Endothelial cell (in vitro differentiated cells): ENCODE measurements around the gene RAB19. TPM values are rescaled to one million over a fixed set of nuclear protein-coding genes. Genes with fewer than 3 reads are reported as not detected.

ENCODE experiments used
- DNase-seq: peaks from one replicate; pipeline ENCODE4 v3.0.0; 2021; ENCODE audit warnings: low spot score
- H3K27ac Mint-ChIP-seq: one replicate; pipeline ENCODE4 v1.8.0; 2021; ENCODE audit warnings: mixed read lengths, inconsistent platforms; ENCODE audit not compliant: unreplicated experiment
- H3K27me3 Mint-ChIP-seq: one replicate; pipeline ENCODE4 v1.8.0; 2021; ENCODE audit warnings: mild to moderate bottlenecking, moderate library complexity, mixed read lengths, inconsistent platforms; ENCODE audit not compliant: unreplicated experiment
- H3K36me3 Mint-ChIP-seq: one replicate; pipeline ENCODE4 v1.8.0; 2021; ENCODE audit warnings: mild to moderate bottlenecking, low read depth, mixed read lengths, inconsistent platforms; ENCODE audit not compliant: unreplicated experiment
- H3K4me1 Mint-ChIP-seq: one replicate; pipeline ENCODE4 v1.8.0; 2021; ENCODE audit warnings: mild to moderate bottlenecking, mixed read lengths, inconsistent platforms; ENCODE audit not compliant: unreplicated experiment
- H3K4me3 Mint-ChIP-seq: one replicate; pipeline ENCODE4 v1.8.0; 2021; ENCODE audit warnings: mild to moderate bottlenecking, mixed read lengths, inconsistent platforms; ENCODE audit not compliant: unreplicated experiment
- H3K9me3 Mint-ChIP-seq: one replicate; pipeline ENCODE4 v1.8.0; 2021; ENCODE audit warnings: mixed read lengths, inconsistent platforms; ENCODE audit not compliant: unreplicated experiment
- total RNA-seq: library from RNA; stranded (reverse); fragmentation: NEBNext Ultra II Directional; extraction: Animal tissue kit (Norgen Biotek cat#: 25700); gene quantifications from one replicate; pipeline ENCODE4 v1.2.1, GENCODE V29; 2021; ENCODE audit not compliant: unreplicated experiment
- TF ChIP-seq, protein P1 (sequence below): fragments of 200-600 bp; sonication (generic); IDR thresholded peaks from one replicate; pipeline ENCODE4 v1.5.0; 2021; ENCODE audit warnings: antibody characterized with exemption; ENCODE audit not compliant: unreplicated experiment

The RAB19 gene
- total RNA-seq, 1 donor from 2014 or later: 5.1 TPM

GRCh38 chr7:140456551-140457051 is 52.7 kb downstream of the RAB19 start:
- Mint-ChIP-seq H3K27ac (no peak overlapping the region), H3K9me3 (no peaks in the 10 kb centered on the region), H3K36me3 (peaks cover 28% of the 10 kb centered on the region), H3K4me3 (no peak overlapping the region), H3K27me3 (no peaks in the 10 kb centered on the region), H3K4me1 (peaks cover 11% of the 10 kb centered on the region)
- TF ChIP-seq, protein P1, sequence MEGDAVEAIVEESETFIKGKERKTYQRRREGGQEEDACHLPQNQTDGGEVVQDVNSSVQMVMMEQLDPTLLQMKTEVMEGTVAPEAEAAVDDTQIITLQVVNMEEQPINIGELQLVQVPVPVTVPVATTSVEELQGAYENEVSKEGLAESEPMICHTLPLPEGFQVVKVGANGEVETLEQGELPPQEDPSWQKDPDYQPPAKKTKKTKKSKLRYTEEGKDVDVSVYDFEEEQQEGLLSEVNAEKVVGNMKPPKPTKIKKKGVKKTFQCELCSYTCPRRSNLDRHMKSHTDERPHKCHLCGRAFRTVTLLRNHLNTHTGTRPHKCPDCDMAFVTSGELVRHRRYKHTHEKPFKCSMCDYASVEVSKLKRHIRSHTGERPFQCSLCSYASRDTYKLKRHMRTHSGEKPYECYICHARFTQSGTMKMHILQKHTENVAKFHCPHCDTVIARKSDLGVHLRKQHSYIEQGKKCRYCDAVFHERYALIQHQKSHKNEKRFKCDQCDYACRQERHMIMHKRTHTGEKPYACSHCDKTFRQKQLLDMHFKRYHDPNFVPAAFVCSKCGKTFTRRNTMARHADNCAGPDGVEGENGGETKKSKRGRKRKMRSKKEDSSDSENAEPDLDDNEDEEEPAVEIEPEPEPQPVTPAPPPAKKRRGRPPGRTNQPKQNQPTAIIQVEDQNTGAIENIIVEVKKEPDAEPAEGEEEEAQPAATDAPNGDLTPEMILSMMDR: no peak
- DNase-seq: no peak

GRCh38 chr7:140458201-140458600 is 54.3 kb downstream of the RAB19 start:
- Mint-ChIP-seq H3K27me3 (no peaks in the 10 kb centered on the region), H3K4me3 (no peak overlapping the region), H3K36me3 (peaks cover 21% of the 10 kb centered on the region), H3K4me1 (peaks cover 3% of the 10 kb centered on the region), H3K27ac (no peak overlapping the region), H3K9me3 (no peaks in the 10 kb centered on the region)
- DNase-seq: no peak
- TF ChIP-seq, protein P1: no peak

DNA sequence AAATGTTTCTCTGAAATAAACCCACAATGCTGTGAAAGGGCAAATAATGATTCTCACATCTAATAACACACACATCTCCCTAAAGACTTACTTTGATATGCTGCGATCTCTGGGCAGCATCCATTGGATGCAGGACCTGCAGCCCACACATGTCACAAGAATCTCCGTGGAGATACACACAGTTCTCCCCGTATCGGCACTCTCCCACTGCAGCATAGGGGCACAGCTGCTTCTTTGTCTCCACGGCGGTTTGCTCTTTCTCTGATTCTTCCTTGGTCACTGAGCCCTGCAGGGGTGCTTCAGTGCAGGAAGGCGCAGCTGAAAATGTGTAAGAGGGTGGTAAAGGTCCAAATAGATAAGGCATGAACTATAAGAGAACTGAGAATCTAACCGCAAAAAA is 55.1 kb downstream of the RAB19 start:
- Mint-ChIP-seq H3K27ac (no peak overlapping the region), H3K4me3 (no peak overlapping the region), H3K36me3 (peaks cover 21% of the 10 kb centered on the region)

DNA sequence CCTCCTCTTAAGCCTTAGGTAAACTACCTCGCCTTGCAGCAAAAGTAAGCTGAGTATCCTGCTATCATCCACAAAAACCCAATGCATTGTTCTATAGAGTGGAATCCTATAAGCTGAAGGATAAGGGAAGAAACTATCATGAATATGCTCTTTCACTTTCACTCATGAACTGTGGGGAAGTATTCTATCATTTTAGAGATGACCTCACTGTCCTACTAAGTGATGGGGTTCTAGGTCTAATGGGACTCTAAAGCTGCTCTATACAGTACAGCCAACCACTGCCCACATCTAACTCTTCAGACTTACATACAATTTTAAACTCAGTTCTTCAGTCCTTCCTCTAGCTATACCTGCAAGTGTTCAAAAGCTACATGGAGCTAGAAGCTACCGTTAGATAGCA is 59.3 kb downstream of the RAB19 start:
- Mint-ChIP-seq H3K36me3 (peaks cover 13% of the 10 kb centered on the region), H3K9me3 (no peaks in the 10 kb centered on the region), H3K27ac (no peak overlapping the region), H3K27me3 (peaks cover 3% of the 10 kb centered on the region), H3K4me1 (no peaks in the 10 kb centered on the region), H3K4me3 (no peak overlapping the region)
- DNase-seq: no peak
- TF ChIP-seq, protein P1: no peak

More for the DNA sequence above, 55.1 kb downstream of the RAB19 start:
- H3K4me1 Mint-ChIP-seq: peaks cover 3% of the 10 kb centered on the region
- H3K27me3 Mint-ChIP-seq: no peaks in the 10 kb centered on the region
- TF ChIP-seq, protein P1: no peak
- no peaks in the 10 kb centered on the region for H3K9me3 Mint-ChIP-seq
- no peak for DNase-seq

DNA sequence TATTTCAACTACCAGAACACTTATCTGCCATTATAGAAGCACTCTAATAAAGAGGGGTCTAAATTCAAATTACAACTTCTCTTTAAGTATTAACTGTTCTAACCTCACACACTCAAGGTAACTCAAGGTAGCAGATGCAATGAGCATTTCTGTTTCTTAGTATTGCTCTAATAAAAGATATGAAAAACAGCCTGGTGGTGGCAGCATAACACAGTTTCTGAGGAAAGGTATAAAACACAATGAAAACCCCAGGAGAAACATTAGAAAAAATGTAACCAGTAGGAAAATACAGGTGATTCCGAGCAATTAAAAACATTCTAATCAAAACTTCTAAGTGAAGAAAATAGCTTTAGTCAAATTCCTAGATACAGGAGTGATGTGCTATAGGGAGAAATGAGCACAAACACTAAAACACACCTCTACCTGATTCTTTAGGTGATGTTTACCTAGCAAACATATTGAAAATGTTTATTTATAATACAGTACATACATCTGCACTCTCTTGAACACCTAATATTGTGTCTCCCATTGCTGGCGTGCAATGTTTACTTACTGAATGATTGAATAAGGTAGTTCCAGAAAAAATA is 72.0 kb downstream of the RAB19 start:
- Mint-ChIP-seq H3K27me3 (peaks cover 7% of the 10 kb centered on the region), H3K9me3 (no peaks in the 10 kb centered on the region), H3K4me1 (peaks cover 25% of the 10 kb centered on the region), H3K4me3 (no peak overlapping the region), H3K27ac (no peak overlapping the region), H3K36me3 (peaks cover 4% of the 10 kb centered on the region)
- peak; percentile 30 for DNase-seq
- TF ChIP-seq, protein P1: peak; percentile 54
